Measurements from ENCODE around the gene CCDC188. TPM values are rescaled to one million over a fixed set of nuclear protein-coding genes. Genes with fewer than 3 reads are reported as not detected.

CCDC188 gene
- total RNA-seq, 1 experiment from 2014 or later: not detected

- Mint-ChIP-seq H3K9me3 (ENCODE audit: low read depth, unreplicated experiment) (no peaks in the 10 kb centered on the region), H3K4me3 (ENCODE audit: low read depth, unreplicated experiment) (peak overlapping the region; percentile 69), H3K27me3 (ENCODE audit: unreplicated experiment) (no peaks in the 10 kb centered on the region), H3K27ac (ENCODE audit: unreplicated experiment) (no peak overlapping the region), H3K4me1 (ENCODE audit: low read depth, unreplicated experiment) (peaks cover 7% of the 10 kb centered on the region), H3K36me3 (ENCODE audit: insufficient read depth, unreplicated experiment) (peaks cover 46% of the 10 kb centered on the region)
- peak; percentile 24 for DNase-seq
- CTCF ChIA-PET: no interaction called here
- no TSS peak for BruUV-seq (replicated peaks)
- TF ChIP-seq CTCF (IDR thresholded peaks at IDR 0.05; ENCODE audit: unreplicated experiment): no peak
- intact Hi-C loops (cut with micrococcal nuclease; ENCODE audit: unreplicated experiment): no loop called here
These were observed 18.8 kb downstream of the CCDC188 start for GRCh38 chr22:20131859-20132685.

- intact Hi-C loops (cut with micrococcal nuclease; ENCODE audit: unreplicated experiment): no loop called here
- Mint-ChIP-seq H3K4me1 (ENCODE audit: low read depth, unreplicated experiment) (peaks cover 7% of the 10 kb centered on the region), H3K27me3 (ENCODE audit: unreplicated experiment) (no peaks in the 10 kb centered on the region), H3K9me3 (ENCODE audit: low read depth, unreplicated experiment) (no peaks in the 10 kb centered on the region), H3K36me3 (ENCODE audit: insufficient read depth, unreplicated experiment) (peaks cover 46% of the 10 kb centered on the region), H3K4me3 (ENCODE audit: low read depth, unreplicated experiment) (peak within 1 kb of the TSS; percentile 69), H3K27ac (ENCODE audit: unreplicated experiment) (no peak within 1 kb of the TSS)
- peak; percentile 24 for DNase-seq
- BruUV-seq (replicated peaks): no TSS peak
- TF ChIP-seq CTCF (IDR thresholded peaks at IDR 0.05; ENCODE audit: unreplicated experiment): no peak
- CTCF ChIA-PET: no interaction called here
These were observed 19.3 kb downstream of the CCDC188 start, which contains the start of gene ZDHHC8 for GRCh38 chr22:20131597-20131858. TSS of gene ZDHHC8 (plus strand) at chr22:20131804. CDS start at chr22:20131948, 144 bp downstream.

GRCh38 chr22:20130731-20131596 lies 19.9 kb downstream of the CCDC188 start:
- H3K9me3 Mint-ChIP-seq (ENCODE audit: low read depth, unreplicated experiment): no peaks in the 10 kb centered on the region
- peak; percentile 80 for DNase-seq
- CTCF ChIA-PET: no interaction called here
- no peaks in the 10 kb centered on the region for H3K27me3 Mint-ChIP-seq (ENCODE audit: unreplicated experiment)
- peak overlapping the region; percentile 44 for H3K4me3 Mint-ChIP-seq (ENCODE audit: low read depth, unreplicated experiment)
- intact Hi-C loops (cut with micrococcal nuclease; ENCODE audit: unreplicated experiment): no loop called here
- no TSS peak for BruUV-seq (replicated peaks)
- no peak for TF ChIP-seq CTCF (IDR thresholded peaks at IDR 0.05; ENCODE audit: unreplicated experiment)
- H3K4me1 Mint-ChIP-seq (ENCODE audit: low read depth, unreplicated experiment): peaks cover 7% of the 10 kb centered on the region
- H3K36me3 Mint-ChIP-seq (ENCODE audit: insufficient read depth, unreplicated experiment): peaks cover 49% of the 10 kb centered on the region
- no peak overlapping the region for H3K27ac Mint-ChIP-seq (ENCODE audit: unreplicated experiment)

GRCh38 chr22:20130319-20130718 lies 20.5 kb downstream of the CCDC188 start:
- no peaks in the 10 kb centered on the region for H3K9me3 Mint-ChIP-seq (ENCODE audit: low read depth, unreplicated experiment)
- intact Hi-C loops (cut with micrococcal nuclease; ENCODE audit: unreplicated experiment): no loop called here
- no peaks in the 10 kb centered on the region for H3K27me3 Mint-ChIP-seq (ENCODE audit: unreplicated experiment)
- peaks cover 7% of the 10 kb centered on the region for H3K4me1 Mint-ChIP-seq (ENCODE audit: low read depth, unreplicated experiment)
- peaks cover 52% of the 10 kb centered on the region for H3K36me3 Mint-ChIP-seq (ENCODE audit: insufficient read depth, unreplicated experiment)
- no TSS peak for BruUV-seq (replicated peaks)
- H3K27ac Mint-ChIP-seq (ENCODE audit: unreplicated experiment): no peak overlapping the region
- no peak for TF ChIP-seq CTCF (IDR thresholded peaks at IDR 0.05; ENCODE audit: unreplicated experiment)
- peak overlapping the region; percentile 44 for H3K4me3 Mint-ChIP-seq (ENCODE audit: low read depth, unreplicated experiment)
- CTCF ChIA-PET: no interaction called here
- peak; percentile 44 for DNase-seq
